ELF-1 (cell line): ENCODE measurements around the gene DOLPP1.

Experiments used
- DNase-seq: peaks from one replicate; pipeline ENCODE4 v3.0.0-alpha.2; 2016; ENCODE audit warnings: low read depth, low spot score

DOLPP1 gene

GRCh38 chr9:129138144-129138462, 57.2 kb downstream of the DOLPP1 start:
- DNase-seq: no peak

- DNase-seq: peak; percentile 54
Observed at GRCh38 chr9:129138476-129139232, 57.7 kb downstream of the DOLPP1 start.

GRCh38 chr9:129139233-129139992, 58.5 kb downstream of the DOLPP1 start:
- DNase-seq: peak; percentile 90

GRCh38 chr9:129139993-129140396, 59.1 kb downstream of the DOLPP1 start:
- DNase-seq: peak; percentile 98
